Measurements from ENCODE around the gene PDCD4. TPM values are rescaled to one million over a fixed set of nuclear protein-coding genes. Genes with fewer than 3 reads are reported as not detected.

PDCD4 gene
- total and polyA plus RNA-seq, 9 of the 15 experiments (the other 6 are each of a cell fraction or from before 2014, with no cell fraction given): 12.9 to 44.1 (median 33.7) TPM

- TF ChIP-seq CHD7 (IDR thresholded peaks at IDR 0.05; ENCODE audit: low read depth, low read length) (no peak), TCF7 (IDR thresholded peaks at IDR 0.05; ENCODE audit: borderline replicate concordance) (no peak), SIN3B (IDR thresholded peaks at IDR 0.05; ENCODE audit: low read depth) (0 out of 2 replicates have a peak, but pooled peaks have one; percentile 39), NR1H2 (CRISPR knock-in tag; IDR thresholded peaks at IDR 0.05) (no peak), U2AF1 (optimal IDR thresholded peaks at IDR 0.05; ENCODE audit: low read depth, low read length) (no peak), SMARCB1 (IDR thresholded peaks at IDR 0.05; ENCODE audit: insufficient read length, low read depth) (no peak), SIX5 (IDR thresholded peaks at IDR 0.05; ENCODE audit: borderline replicate concordance in 1 of 2, insufficient read depth in 1 of 2, low read depth in 1 of 2, low read length in 2 of 2) (peak; percentile 56 to 58; a peak in 3 of 4 replicates), ZNF507 (tag; conservative IDR thresholded peaks at IDR 0.05) (no peak), RBM39 (optimal IDR thresholded peaks at IDR 0.05; ENCODE audit: low read depth, low read length) (no peak), SETDB1 (IDR thresholded peaks at IDR 0.05; ENCODE audit: low read length) (no peak)
- TF ChIP-seq, protein P1, sequence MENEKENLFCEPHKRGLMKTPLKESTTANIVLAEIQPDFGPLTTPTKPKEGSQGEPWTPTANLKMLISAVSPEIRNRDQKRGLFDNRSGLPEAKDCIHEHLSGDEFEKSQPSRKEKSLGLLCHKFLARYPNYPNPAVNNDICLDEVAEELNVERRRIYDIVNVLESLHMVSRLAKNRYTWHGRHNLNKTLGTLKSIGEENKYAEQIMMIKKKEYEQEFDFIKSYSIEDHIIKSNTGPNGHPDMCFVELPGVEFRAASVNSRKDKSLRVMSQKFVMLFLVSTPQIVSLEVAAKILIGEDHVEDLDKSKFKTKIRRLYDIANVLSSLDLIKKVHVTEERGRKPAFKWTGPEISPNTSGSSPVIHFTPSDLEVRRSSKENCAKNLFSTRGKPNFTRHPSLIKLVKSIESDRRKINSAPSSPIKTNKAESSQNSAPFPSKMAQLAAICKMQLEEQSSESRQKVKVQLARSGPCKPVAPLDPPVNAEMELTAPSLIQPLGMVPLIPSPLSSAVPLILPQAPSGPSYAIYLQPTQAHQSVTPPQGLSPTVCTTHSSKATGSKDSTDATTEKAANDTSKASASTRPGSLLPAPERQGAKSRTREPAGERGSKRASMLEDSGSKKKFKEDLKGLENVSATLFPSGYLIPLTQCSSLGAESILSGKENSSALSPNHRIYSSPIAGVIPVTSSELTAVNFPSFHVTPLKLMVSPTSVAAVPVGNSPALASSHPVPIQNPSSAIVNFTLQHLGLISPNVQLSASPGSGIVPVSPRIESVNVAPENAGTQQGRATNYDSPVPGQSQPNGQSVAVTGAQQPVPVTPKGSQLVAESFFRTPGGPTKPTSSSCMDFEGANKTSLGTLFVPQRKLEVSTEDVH (IDR thresholded peaks at IDR 0.05; ENCODE audit: low read depth, partially characterized antibody): no peak
- TF ChIP-seq, protein P2, sequence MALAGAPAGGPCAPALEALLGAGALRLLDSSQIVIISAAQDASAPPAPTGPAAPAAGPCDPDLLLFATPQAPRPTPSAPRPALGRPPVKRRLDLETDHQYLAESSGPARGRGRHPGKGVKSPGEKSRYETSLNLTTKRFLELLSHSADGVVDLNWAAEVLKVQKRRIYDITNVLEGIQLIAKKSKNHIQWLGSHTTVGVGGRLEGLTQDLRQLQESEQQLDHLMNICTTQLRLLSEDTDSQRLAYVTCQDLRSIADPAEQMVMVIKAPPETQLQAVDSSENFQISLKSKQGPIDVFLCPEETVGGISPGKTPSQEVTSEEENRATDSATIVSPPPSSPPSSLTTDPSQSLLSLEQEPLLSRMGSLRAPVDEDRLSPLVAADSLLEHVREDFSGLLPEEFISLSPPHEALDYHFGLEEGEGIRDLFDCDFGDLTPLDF (CRISPR knock-in tag; IDR thresholded peaks at IDR 0.05): no peak
Measured at GRCh38 chr10:110918643-110919348, 47.1 kb downstream of the PDCD4 start, which contains the start of gene BBIP1 (continued).
